KMS-11 (cell line): Measurements from ENCODE around the gene UTP3.
"Not testable (repeated sequence)": the region's sequence is repeated elsewhere in the genome, so short reads cannot be mapped to it uniquely, and the experiment has no call there.

ENCODE experiments used
- H2AFZ ChIP-seq: fragments of 200-600 bp; sonication (generic); 2 replicates; pipeline ENCODE4 v1.6.1; 2016; ENCODE audit warnings: antibody characterized with exemption, mixed run types, low read depth
- H3K27ac ChIP-seq: fragments of 200-600 bp; sonication (generic); 2 replicates; pipeline ENCODE4 v1.6.1; 2016; ENCODE audit warnings: mild to moderate bottlenecking, mixed run types
- H3K27me3 ChIP-seq: fragments of 200-600 bp; sonication (generic); 2 replicates; pipeline ENCODE4 v1.6.1; 2017; ENCODE audit warnings: mild to moderate bottlenecking, low read depth, mixed run types, moderate library complexity; ENCODE audit not compliant: insufficient read depth
- H3K36me3 ChIP-seq: fragments of 200-600 bp; sonication (generic); 2 replicates; pipeline ENCODE4 v1.6.1; 2017; ENCODE audit warnings: mild to moderate bottlenecking, mixed run types; ENCODE audit not compliant: insufficient read depth
- H3K4me1 ChIP-seq: fragments of 200-600 bp; sonication (generic); 2 replicates; pipeline ENCODE4 v1.6.1; 2016; ENCODE audit warnings: mild to moderate bottlenecking, low read depth, mixed run types; ENCODE audit not compliant: poor library complexity, severe bottlenecking
- H3K4me2 ChIP-seq: fragments of 200-600 bp; sonication (generic); 2 replicates; pipeline ENCODE4 v1.7.0; 2016; ENCODE audit warnings: mild to moderate bottlenecking, mixed run types
- H3K4me3 ChIP-seq: fragments of 200-600 bp; sonication (generic); IDR thresholded peaks from 2 replicates; pipeline ENCODE4 v1.6.1; 2017; ENCODE audit warnings: low read depth, low read length, mixed read lengths; ENCODE audit not compliant: insufficient read depth
- H3K79me2 ChIP-seq: fragments of 200-600 bp; sonication (generic); 2 replicates; pipeline ENCODE4 v1.6.1; 2016; ENCODE audit warnings: low read depth, mixed run types; ENCODE audit not compliant: insufficient read depth
- H3K9ac ChIP-seq: fragments of 200-600 bp; sonication (generic); 2 replicates; pipeline ENCODE4 v1.6.1; 2016; ENCODE audit warnings: mild to moderate bottlenecking, mixed run types
- H4K20me1 ChIP-seq: fragments of 200-600 bp; sonication (generic); 2 replicates; pipeline ENCODE4 v1.6.1; 2016; ENCODE audit warnings: mild to moderate bottlenecking, mixed run types; ENCODE audit not compliant: insufficient read depth
- TF ChIP-seq, protein P1 (sequence below): fragments of 200-600 bp; sonication (generic); conservative IDR thresholded peaks from 2 replicates; pipeline ENCODE4 v1.6.1; 2017; ENCODE audit warnings: low read depth, mild to moderate bottlenecking, antibody characterized with exemption, low read length, moderate library complexity, mixed read lengths

Gene UTP3

DNA sequence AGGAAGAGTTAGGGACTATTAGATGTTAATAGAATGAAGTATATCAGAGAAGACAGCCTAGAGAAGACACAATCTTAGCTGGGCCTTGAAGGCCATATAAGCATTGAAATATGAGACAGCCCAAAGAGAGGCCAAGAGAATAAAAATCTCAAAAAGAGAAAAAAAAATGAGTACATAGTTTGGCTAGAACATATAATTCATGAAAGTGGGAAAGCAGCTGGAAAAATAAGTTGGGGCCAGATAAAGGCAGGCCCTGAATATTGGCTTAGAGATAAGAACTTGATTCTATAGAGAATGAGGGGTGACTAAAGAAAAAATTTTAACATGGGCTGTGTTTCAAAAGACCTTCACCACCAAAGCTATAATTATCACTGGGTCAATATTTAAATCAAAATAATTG is 7.4 kb upstream of the UTP3 start:
- Histone ChIP-seq H3K27ac (peak overlapping the region; percentile 89), H3K9ac (peak overlapping the region; percentile 25; the same call in 1 of the 2 replicates), H3K36me3 (no peaks in the 10 kb centered on the region), H3K4me3 (no peak overlapping the region), H3K79me2 (no peaks in the 10 kb centered on the region; the same call in 1 of the 2 replicates), H3K4me1 (peaks cover 100% of the 10 kb centered on the region), H3K4me2 (peak overlapping the region; percentile 90), H3K27me3 (no peaks in the 10 kb centered on the region), H2AFZ (no peak overlapping the region), H4K20me1 (no peaks in the 10 kb centered on the region)
- TF ChIP-seq, protein P1, sequence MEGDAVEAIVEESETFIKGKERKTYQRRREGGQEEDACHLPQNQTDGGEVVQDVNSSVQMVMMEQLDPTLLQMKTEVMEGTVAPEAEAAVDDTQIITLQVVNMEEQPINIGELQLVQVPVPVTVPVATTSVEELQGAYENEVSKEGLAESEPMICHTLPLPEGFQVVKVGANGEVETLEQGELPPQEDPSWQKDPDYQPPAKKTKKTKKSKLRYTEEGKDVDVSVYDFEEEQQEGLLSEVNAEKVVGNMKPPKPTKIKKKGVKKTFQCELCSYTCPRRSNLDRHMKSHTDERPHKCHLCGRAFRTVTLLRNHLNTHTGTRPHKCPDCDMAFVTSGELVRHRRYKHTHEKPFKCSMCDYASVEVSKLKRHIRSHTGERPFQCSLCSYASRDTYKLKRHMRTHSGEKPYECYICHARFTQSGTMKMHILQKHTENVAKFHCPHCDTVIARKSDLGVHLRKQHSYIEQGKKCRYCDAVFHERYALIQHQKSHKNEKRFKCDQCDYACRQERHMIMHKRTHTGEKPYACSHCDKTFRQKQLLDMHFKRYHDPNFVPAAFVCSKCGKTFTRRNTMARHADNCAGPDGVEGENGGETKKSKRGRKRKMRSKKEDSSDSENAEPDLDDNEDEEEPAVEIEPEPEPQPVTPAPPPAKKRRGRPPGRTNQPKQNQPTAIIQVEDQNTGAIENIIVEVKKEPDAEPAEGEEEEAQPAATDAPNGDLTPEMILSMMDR, result no peak

DNA sequence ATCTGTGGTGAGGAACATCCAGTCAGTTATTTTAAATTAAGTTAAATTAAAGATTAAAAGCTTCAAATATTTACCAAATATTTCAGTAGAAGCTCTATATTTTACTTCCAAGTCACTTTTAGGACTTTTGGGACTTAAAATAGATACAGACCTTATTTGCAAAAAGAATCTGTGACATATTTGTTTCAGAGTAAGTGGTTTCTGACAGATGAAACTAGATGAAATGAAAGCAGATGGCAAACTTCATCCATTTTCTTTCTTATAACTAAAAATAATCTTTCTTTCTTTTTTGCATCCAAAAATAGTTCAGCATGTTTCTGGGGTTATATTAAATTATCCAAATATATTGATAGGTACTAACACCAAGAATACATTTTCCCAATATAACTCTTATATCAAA is 6.6 kb upstream of the UTP3 start:
- no peaks in the 10 kb centered on the region for H3K27me3 ChIP-seq
- no peaks in the 10 kb centered on the region for H4K20me1 ChIP-seq
- no peaks in the 10 kb centered on the region; the same call in 1 of the 2 replicates for H3K79me2 ChIP-seq
- no peak overlapping the region for H2AFZ ChIP-seq
- no peaks in the 10 kb centered on the region for H3K36me3 ChIP-seq
- H3K27ac ChIP-seq, result peak overlapping the region; percentile 89
- peak overlapping the region; percentile 90 for H3K4me2 ChIP-seq
- TF ChIP-seq, protein P1, result no peak
- peak overlapping the region; percentile 25; the same call in 1 of the 2 replicates for H3K9ac ChIP-seq
- no peak overlapping the region for H3K4me3 ChIP-seq
- H3K4me1 ChIP-seq, result peaks cover 100% of the 10 kb centered on the region

DNA sequence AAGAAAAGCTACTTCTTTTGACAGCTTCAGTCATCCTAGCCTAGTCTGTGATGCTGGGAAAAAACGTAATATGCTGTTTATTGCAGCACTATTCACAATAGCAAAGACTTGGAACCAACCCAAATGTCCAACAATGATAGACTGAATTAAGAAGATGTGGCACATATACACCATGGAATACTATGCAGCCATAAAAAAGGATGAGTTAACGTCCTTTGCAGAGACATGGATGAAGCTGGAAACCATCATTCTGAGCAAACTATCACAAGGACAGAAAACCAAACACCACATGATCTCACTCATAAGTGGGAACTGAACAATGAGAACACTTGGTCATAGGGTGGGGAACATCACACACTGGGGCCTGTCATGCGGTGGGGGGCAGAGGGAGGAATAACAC is 6.2 kb upstream of the UTP3 start:
- H4K20me1 ChIP-seq, H3K79me2 ChIP-seq, H3K4me3 ChIP-seq, H3K27me3 ChIP-seq, H2AFZ ChIP-seq, H3K36me3 ChIP-seq: not testable (repeated sequence)
- H3K4me2 ChIP-seq, result peak overlapping the region; percentile 90
- peak overlapping the region; percentile 89 for H3K27ac ChIP-seq
- peak overlapping the region; percentile 25; the same call in 1 of the 2 replicates for H3K9ac ChIP-seq
- peaks cover 100% of the 10 kb centered on the region for H3K4me1 ChIP-seq

DNA sequence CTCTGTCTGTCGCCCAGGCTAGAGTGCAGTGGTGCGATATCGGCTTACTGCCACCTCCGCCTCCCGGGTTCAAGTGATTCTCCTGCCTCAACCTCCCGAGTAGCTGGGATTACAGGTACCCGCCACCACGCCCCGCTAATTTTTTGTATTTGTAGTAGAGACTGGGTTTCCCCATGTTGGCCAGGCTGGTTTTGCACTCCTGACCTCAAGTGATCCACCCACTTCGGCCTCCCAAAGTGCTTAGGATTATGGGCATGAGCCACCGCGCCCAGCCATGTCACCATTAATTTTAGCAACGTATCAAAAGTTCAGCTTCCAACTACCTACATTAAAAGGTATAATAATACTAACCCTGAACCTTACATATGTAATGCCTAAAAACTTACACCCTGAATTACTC is 940 bp upstream of the UTP3 start:
- Histone ChIP-seq H3K36me3 (peaks cover 4% of the 10 kb centered on the region; the same call in 1 of the 2 replicates), H4K20me1 (0 out of 2 replicates have a peak, but pooled peaks cover 3% of the 10 kb centered on the region), H3K4me1 (peaks cover 82% of the 10 kb centered on the region), H3K79me2 (peaks cover 49% of the 10 kb centered on the region), H3K9ac (peak overlapping the region; percentile 63; the same call in 1 of the 2 replicates), H2AFZ (peak overlapping the region; percentile 62), H3K27ac (peak overlapping the region; percentile 79), H3K27me3 (no peaks in the 10 kb centered on the region), H3K4me3 (peak overlapping the region; percentile 33), H3K4me2 (peak overlapping the region; percentile 84)
- TF ChIP-seq, protein P1, result no peak

DNA sequence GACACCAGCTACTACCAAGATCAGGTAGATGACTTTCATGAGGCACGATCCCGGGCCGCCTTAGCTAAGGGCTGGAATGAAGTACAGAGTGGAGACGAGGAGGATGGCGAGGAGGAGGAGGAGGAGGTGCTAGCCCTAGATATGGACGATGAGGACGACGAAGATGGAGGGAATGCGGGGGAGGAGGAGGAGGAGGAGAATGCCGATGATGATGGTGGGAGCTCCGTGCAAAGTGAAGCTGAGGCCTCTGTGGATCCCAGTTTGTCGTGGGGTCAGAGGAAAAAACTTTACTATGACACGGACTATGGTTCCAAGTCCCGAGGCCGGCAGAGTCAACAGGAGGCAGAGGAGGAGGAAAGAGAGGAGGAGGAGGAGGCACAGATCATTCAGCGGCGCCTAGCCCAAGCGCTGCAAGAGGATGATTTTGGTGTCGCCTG is 481 bp downstream of the UTP3 start:
- Histone ChIP-seq H3K27ac (peak overlapping the region; percentile 79), H4K20me1 (0 out of 2 replicates have a peak, but pooled peaks cover 3% of the 10 kb centered on the region), H2AFZ (peak overlapping the region; percentile 7; the same call in 1 of the 2 replicates), H3K79me2 (peaks cover 57% of the 10 kb centered on the region), H3K4me2 (peak overlapping the region; percentile 84), H3K4me3 (peak overlapping the region; percentile 94), H3K27me3 (no peaks in the 10 kb centered on the region), H3K36me3 (peaks cover 4% of the 10 kb centered on the region; the same call in 1 of the 2 replicates), H3K4me1 (peaks cover 75% of the 10 kb centered on the region), H3K9ac (peak overlapping the region; percentile 63)
- TF ChIP-seq, protein P1, result no peak
